SK-N-SH (cell line): ENCODE data around the gene SORCS3. TPM values are rescaled to one million over a fixed set of nuclear protein-coding genes. Genes with fewer than 3 reads are reported as not detected.

ENCODE experiments used
- CTCF ChIA-PET: fragments of 300-600, 350-600 bp; formaldehyde crosslinking; extraction: SDS; loops from one replicate; lab custom pipeline; 2021; lab: Yijun Ruan, JAX
- POLR2A ChIA-PET: fragments of 350-600 bp; sonication (Branson Sonifier 250); formaldehyde crosslinking; extraction: SDS; loops from one replicate; lab custom pipeline; 2020; ENCODE audit warnings: antibody characterized with exemption, inconsistent platforms; lab: Yijun Ruan, JAX
- DNase-seq: peaks from one replicate; pipeline ENCODE4 v3.0.0; 2012
- H2AFZ ChIP-seq: fragments of 200-600 bp; sonication (generic); 2 replicates; pipeline ENCODE4 v1.8.1; 2016; ENCODE audit warnings: antibody characterized with exemption, mild to moderate bottlenecking, low read depth
- H3F3A ChIP-seq: fragments of 200-600 bp; sonication (generic); replicated peaks from 2 replicates; pipeline ENCODE3; 2016; ENCODE audit warnings: antibody characterized with exemption, mild to moderate bottlenecking; ENCODE audit not compliant: insufficient read depth
- H3K27ac ChIP-seq, 2 experiments: fragments of 200-500 bp in 1 of 2; fragments of 200-600 bp in 1 of 2; sonication (Bioruptor generic) in 1 of 2; sonication (generic), shearing (Covaris generic) in 1 of 2; 2 replicates each; pipeline versions ENCODE4 v1.5.1 to v1.6.1; 2014 to 2016; ENCODE audit warnings: low read depth in 2 of 2, inconsistent platforms in 1 of 2, low read length in 1 of 2, mild to moderate bottlenecking in 1 of 2, mixed read lengths in 1 of 2
- H3K27me3 ChIP-seq: fragments of 200-600 bp; sonication (generic), shearing (Covaris generic); 2 replicates; pipeline ENCODE4 v1.6.1; 2016; ENCODE audit warnings: mixed run types; ENCODE audit not compliant: insufficient read depth
- H3K36me3 ChIP-seq, 2 experiments: fragments of 200-500 bp in 1 of 2; fragments of 200-600 bp in 1 of 2; sonication (Bioruptor generic) in 1 of 2; sonication (generic) in 1 of 2; replicated peaks in 1 of 2; 2 replicates each; pipeline versions ENCODE3 to v1.5.1; 2014 to 2016; ENCODE audit warnings: low read length in 1 of 2, mild to moderate bottlenecking in 1 of 2; ENCODE audit not compliant: insufficient read depth in 2 of 2, control insufficient read depth in 1 of 2
- H3K4me1 ChIP-seq, 2 experiments: fragments of 200-500 bp in 1 of 2; fragments of 200-600 bp in 1 of 2; sonication (Bioruptor generic) in 1 of 2; sonication (generic), shearing (Covaris generic) in 1 of 2; 2 replicates each; pipeline versions ENCODE4 v1.5.1 to v1.6.1; 2014 to 2016; ENCODE audit warnings: low read depth in 1 of 2, low read length in 1 of 2, mixed run types in 1 of 2; ENCODE audit not compliant: insufficient read depth in 2 of 2, control insufficient read depth in 1 of 2
- H3K4me2 ChIP-seq: fragments of 200-600 bp; sonication (generic), shearing (Covaris generic); 2 replicates; pipeline ENCODE4 v1.6.1; 2017; ENCODE audit warnings: mixed run types
- H3K4me3 ChIP-seq, 2 experiments: fragments of 200-500 bp in 1 of 2; fragments of 200-600 bp in 1 of 2; sonication (Bioruptor generic) in 1 of 2; sonication (generic), shearing (Covaris generic) in 1 of 2; 2 replicates each; pipeline versions ENCODE4 v1.5.1 to v1.8.1; 2014 to 2016; ENCODE audit warnings: low read depth in 2 of 2, inconsistent platforms in 1 of 2, low read length in 1 of 2, mild to moderate bottlenecking in 1 of 2, mixed read lengths in 1 of 2, moderate library complexity in 1 of 2
- H3K79me2 ChIP-seq: fragments of 200-600 bp; sonication (generic); 2 replicates; pipeline ENCODE4 v1.8.1; 2017; ENCODE audit warnings: mild to moderate bottlenecking; ENCODE audit not compliant: insufficient read depth
- H3K9ac ChIP-seq: fragments of 200-600 bp; sonication (generic); 2 replicates; pipeline ENCODE4 v1.6.1; 2017; ENCODE audit warnings: mixed run types
- H3K9me2 ChIP-seq: fragments of 200-600 bp; sonication (generic); 2 replicates; pipeline ENCODE4 v1.6.1; 2017; ENCODE audit warnings: mixed run types
- H3K9me3 ChIP-seq: fragments of 200-600 bp; sonication (generic); 2 replicates; pipeline ENCODE4 v1.6.1; 2017; ENCODE audit warnings: mixed run types, mild to moderate bottlenecking, moderate library complexity
- H4K20me1 ChIP-seq: fragments of 200-600 bp; sonication (generic); 2 replicates; pipeline ENCODE4 v1.6.1; 2017; ENCODE audit warnings: mild to moderate bottlenecking, mixed run types; ENCODE audit not compliant: insufficient read depth
- CHD2 ChIP-seq: fragments of 150-350 bp; IDR thresholded peaks from 2 replicates; pipeline ENCODE4 v1.6.1; 2018; ENCODE audit warnings: low read length; ENCODE audit not compliant: partially characterized antibody
- EZH2phosphoT487 ChIP-seq: fragments of 200-600 bp; sonication (generic); IDR thresholded peaks from 2 replicates; pipeline ENCODE4 v1.6.1; 2017; ENCODE audit warnings: low read depth, mixed run types, mild to moderate bottlenecking, antibody characterized with exemption, moderate library complexity, borderline replicate concordance
- FOSL2 ChIP-seq: IDR thresholded peaks from 2 replicates; pipeline ENCODE4 v1.4.0; 2012; ENCODE audit warnings: low read depth, mild to moderate bottlenecking, moderate library complexity, borderline replicate concordance
- GABPA ChIP-seq: IDR thresholded peaks from 2 replicates; pipeline ENCODE4 v1.4.0; 2012; ENCODE audit warnings: low read depth, mild to moderate bottlenecking
- GATA2 ChIP-seq: sonication (generic); formaldehyde crosslinking; IDR thresholded peaks from 2 replicates; pipeline ENCODE4 v1.5.0; 2020; ENCODE audit warnings: mild to moderate bottlenecking, missing genetic modification reagents
- JUND ChIP-seq: IDR thresholded peaks from 2 replicates; pipeline ENCODE4 v1.4.0; 2012
- MAX ChIP-seq: IDR thresholded peaks from 2 replicates; pipeline ENCODE4 v1.4.0; 2012; ENCODE audit warnings: low read depth
- NRF1 ChIP-seq: IDR thresholded peaks from 2 replicates; pipeline ENCODE4 v1.6.1; 2012; ENCODE audit warnings: low read depth, mild to moderate bottlenecking, low read length
- POLR2AphosphoS5 ChIP-seq: IDR thresholded peaks from 2 replicates; pipeline ENCODE4 v1.6.1; 2012; ENCODE audit warnings: low read depth, low read length
- RCOR1 ChIP-seq: fragments of 150-350 bp; IDR thresholded peaks from 2 replicates; pipeline ENCODE4 v1.6.1; 2017; ENCODE audit warnings: antibody characterized with exemption, low read length
- RFX5 ChIP-seq: IDR thresholded peaks from 2 replicates; pipeline ENCODE4 v1.6.1; 2012; ENCODE audit warnings: mild to moderate bottlenecking, improper control_type of control experiment, low read length
- RXRA ChIP-seq: IDR thresholded peaks from 2 replicates; pipeline ENCODE4 v1.4.0; 2012; ENCODE audit warnings: low read depth, mild to moderate bottlenecking, borderline replicate concordance
- SMC3 ChIP-seq: IDR thresholded peaks from 2 replicates; pipeline ENCODE4 v1.6.1; 2012; ENCODE audit warnings: low read depth, low read length, improper control_type of control experiment
- TCF12 ChIP-seq: IDR thresholded peaks from 2 replicates; pipeline ENCODE4 v1.4.0; 2012
- TEAD4 ChIP-seq: IDR thresholded peaks from 2 replicates; pipeline ENCODE4 v1.4.0; 2012; ENCODE audit warnings: mild to moderate bottlenecking, borderline replicate concordance; ENCODE audit not compliant: insufficient read depth
- YY1 ChIP-seq: IDR thresholded peaks from 2 replicates; pipeline ENCODE4 v1.4.0; 2012; ENCODE audit warnings: low read depth, mild to moderate bottlenecking
- WGBS: methylation state at CpG from one replicate; pipeline ENCODE4 v1.1.6; 2017; ENCODE audit warnings: low lambda C conversion rate; 5-methylcytosine and 5-hydroxymethylcytosine counted together
- polyA plus RNA-seq, 3 experiments: library from polyadenylated mRNA; depleted of rRNA; stranded (reverse); fragments of >200 nt; gene quantifications; 2 replicates each; pipeline ENCODE4 v1.2.3, GENCODE V29; 2012
- TF ChIP-seq, protein P1 (sequence below): fragments of 200-600 bp; sonication (generic); IDR thresholded peaks from 2 replicates; pipeline ENCODE4 v1.6.1; 2017; ENCODE audit warnings: antibody characterized with exemption, mild to moderate bottlenecking, moderate library complexity
- TF ChIP-seq, protein P2 (sequence below): IDR thresholded peaks from 2 replicates; pipeline ENCODE4 v1.6.1; 2012; ENCODE audit warnings: mild to moderate bottlenecking, low read depth, low read length, moderate library complexity
- TF ChIP-seq, protein P3 (sequence below): fragments of 150-350 bp; IDR thresholded peaks from 2 replicates; pipeline ENCODE4 v1.6.1; 2017; ENCODE audit warnings: antibody characterized with exemption, low read length, low read depth, borderline replicate concordance

The SORCS3 gene
- polyA plus RNA-seq, 1 of the 3 experiments (the other 2 are of a cell fraction): not detected

DNA sequence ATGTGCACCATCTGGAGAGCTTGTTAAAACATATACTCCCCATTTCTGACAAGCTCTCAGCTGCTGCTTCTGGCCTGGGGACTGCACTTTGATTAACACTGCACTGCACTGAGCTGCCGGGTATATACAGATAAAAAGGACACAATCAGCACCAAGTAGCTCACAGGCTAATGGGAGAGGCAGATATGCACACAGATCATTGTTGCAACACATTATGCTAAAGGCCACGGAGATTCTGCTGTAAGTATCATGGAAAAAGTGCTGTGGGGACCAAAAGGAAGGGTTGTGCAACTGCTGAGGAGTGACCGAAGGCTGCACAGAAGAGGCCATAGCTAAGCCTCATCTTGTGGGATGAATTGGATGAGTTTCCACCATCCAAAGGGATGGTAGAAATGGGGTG is 455.2 kb downstream of the SORCS3 start:
- Histone ChIP-seq H3K36me3 (no peaks in the 10 kb centered on the region), H3K9me3 (no peaks in the 10 kb centered on the region), H3K4me2 (no peak overlapping the region), H3K4me1 (no peaks in the 10 kb centered on the region; a peak in 1 of 4 replicates), H4K20me1 (no peaks in the 10 kb centered on the region), H2AFZ (no peak overlapping the region), H3F3A (no peaks in the 10 kb centered on the region), H3K4me3 (no peak overlapping the region), H3K9ac (no peak overlapping the region), H3K27me3 (no peaks in the 10 kb centered on the region), H3K9me2 (no peaks in the 10 kb centered on the region), H3K27ac (no peak overlapping the region), H3K79me2 (no peaks in the 10 kb centered on the region)
- POLR2A ChIA-PET: no interaction called here
- no peak for TF ChIP-seq RFX5
- no peak for TF ChIP-seq SMC3
- TF ChIP-seq EZH2phosphoT487: no peak
- no peak for TF ChIP-seq GATA2
- TF ChIP-seq, protein P1, sequence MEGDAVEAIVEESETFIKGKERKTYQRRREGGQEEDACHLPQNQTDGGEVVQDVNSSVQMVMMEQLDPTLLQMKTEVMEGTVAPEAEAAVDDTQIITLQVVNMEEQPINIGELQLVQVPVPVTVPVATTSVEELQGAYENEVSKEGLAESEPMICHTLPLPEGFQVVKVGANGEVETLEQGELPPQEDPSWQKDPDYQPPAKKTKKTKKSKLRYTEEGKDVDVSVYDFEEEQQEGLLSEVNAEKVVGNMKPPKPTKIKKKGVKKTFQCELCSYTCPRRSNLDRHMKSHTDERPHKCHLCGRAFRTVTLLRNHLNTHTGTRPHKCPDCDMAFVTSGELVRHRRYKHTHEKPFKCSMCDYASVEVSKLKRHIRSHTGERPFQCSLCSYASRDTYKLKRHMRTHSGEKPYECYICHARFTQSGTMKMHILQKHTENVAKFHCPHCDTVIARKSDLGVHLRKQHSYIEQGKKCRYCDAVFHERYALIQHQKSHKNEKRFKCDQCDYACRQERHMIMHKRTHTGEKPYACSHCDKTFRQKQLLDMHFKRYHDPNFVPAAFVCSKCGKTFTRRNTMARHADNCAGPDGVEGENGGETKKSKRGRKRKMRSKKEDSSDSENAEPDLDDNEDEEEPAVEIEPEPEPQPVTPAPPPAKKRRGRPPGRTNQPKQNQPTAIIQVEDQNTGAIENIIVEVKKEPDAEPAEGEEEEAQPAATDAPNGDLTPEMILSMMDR: no peak
- TF ChIP-seq TCF12: no peak
- no peak for TF ChIP-seq RXRA
- TF ChIP-seq POLR2AphosphoS5: no peak
- TF ChIP-seq, protein P2, sequence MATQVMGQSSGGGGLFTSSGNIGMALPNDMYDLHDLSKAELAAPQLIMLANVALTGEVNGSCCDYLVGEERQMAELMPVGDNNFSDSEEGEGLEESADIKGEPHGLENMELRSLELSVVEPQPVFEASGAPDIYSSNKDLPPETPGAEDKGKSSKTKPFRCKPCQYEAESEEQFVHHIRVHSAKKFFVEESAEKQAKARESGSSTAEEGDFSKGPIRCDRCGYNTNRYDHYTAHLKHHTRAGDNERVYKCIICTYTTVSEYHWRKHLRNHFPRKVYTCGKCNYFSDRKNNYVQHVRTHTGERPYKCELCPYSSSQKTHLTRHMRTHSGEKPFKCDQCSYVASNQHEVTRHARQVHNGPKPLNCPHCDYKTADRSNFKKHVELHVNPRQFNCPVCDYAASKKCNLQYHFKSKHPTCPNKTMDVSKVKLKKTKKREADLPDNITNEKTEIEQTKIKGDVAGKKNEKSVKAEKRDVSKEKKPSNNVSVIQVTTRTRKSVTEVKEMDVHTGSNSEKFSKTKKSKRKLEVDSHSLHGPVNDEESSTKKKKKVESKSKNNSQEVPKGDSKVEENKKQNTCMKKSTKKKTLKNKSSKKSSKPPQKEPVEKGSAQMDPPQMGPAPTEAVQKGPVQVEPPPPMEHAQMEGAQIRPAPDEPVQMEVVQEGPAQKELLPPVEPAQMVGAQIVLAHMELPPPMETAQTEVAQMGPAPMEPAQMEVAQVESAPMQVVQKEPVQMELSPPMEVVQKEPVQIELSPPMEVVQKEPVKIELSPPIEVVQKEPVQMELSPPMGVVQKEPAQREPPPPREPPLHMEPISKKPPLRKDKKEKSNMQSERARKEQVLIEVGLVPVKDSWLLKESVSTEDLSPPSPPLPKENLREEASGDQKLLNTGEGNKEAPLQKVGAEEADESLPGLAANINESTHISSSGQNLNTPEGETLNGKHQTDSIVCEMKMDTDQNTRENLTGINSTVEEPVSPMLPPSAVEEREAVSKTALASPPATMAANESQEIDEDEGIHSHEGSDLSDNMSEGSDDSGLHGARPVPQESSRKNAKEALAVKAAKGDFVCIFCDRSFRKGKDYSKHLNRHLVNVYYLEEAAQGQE: no peak
- no peak for TF ChIP-seq FOSL2
- no peak for TF ChIP-seq TEAD4
- 34% methylated on average over 3 of the region's 3 CpGs for WGBS
- no peak for DNase-seq
- CTCF ChIA-PET: no interaction called here

DNA sequence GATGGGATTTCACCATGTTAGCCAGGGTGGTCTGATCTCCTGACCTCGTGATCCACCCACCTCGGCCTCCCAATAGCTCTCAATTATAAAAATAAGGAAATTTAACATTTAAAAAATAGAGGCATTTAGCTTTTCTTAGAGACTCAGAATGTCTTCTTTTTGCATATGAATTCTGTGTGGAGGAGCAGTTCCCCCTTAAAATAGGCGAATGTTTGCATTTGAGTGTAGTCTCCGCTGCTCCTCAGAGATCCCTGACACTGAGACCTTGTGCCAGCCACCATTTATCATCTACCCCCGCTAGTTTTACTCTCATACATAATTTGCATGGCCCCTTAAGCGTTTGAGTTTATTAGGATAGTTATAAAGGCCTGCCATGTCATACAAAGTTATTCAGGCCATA is 461.9 kb downstream of the SORCS3 start:
- Histone ChIP-seq H2AFZ (no peak overlapping the region), H3K79me2 (no peaks in the 10 kb centered on the region), H3K27me3 (no peaks in the 10 kb centered on the region), H3K9ac (no peak overlapping the region), H3K4me1 (no peaks in the 10 kb centered on the region), H3K27ac (no peak overlapping the region), H3F3A (no peaks in the 10 kb centered on the region), H3K9me3 (no peaks in the 10 kb centered on the region), H3K4me3 (no peak overlapping the region), H4K20me1 (no peaks in the 10 kb centered on the region), H3K9me2 (no peaks in the 10 kb centered on the region), H3K4me2 (no peak overlapping the region), H3K36me3 (no peaks in the 10 kb centered on the region)
- POLR2A ChIA-PET: no interaction called here
- 11% methylated on average over 6 of the region's 6 CpGs for WGBS
- DNase-seq: no peak
- CTCF ChIA-PET: no interaction called here
- TF ChIP-seq NRF1: no peak
- TF ChIP-seq JUND: no peak
- TF ChIP-seq YY1: no peak
- no peak for TF ChIP-seq EZH2phosphoT487
- no peak for TF ChIP-seq POLR2AphosphoS5
- TF ChIP-seq TCF12: no peak
- no peak for TF ChIP-seq RFX5
- TF ChIP-seq MAX: no peak
- no peak for TF ChIP-seq RXRA
- TF ChIP-seq, protein P3, sequence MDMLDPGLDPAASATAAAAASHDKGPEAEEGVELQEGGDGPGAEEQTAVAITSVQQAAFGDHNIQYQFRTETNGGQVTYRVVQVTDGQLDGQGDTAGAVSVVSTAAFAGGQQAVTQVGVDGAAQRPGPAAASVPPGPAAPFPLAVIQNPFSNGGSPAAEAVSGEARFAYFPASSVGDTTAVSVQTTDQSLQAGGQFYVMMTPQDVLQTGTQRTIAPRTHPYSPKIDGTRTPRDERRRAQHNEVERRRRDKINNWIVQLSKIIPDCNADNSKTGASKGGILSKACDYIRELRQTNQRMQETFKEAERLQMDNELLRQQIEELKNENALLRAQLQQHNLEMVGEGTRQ: no peak
- TF ChIP-seq, protein P1: no peak
- TF ChIP-seq RCOR1: no peak
- TF ChIP-seq GABPA: no peak
- no peak for TF ChIP-seq CHD2
